WTC11 (cell line): Measurements from ENCODE around the gene ZC3H7B. TPM values are rescaled to one million over a fixed set of nuclear protein-coding genes. Genes with fewer than 3 reads are reported as not detected.

Source experiments
- ATAC-seq: fragments of 200-7000 bp; cut with Tn5 transposase; 2 replicates; pipeline ENCODE4 v1.10.0; 2021; ENCODE audit warnings: mild to moderate bottlenecking, moderate library complexity
- CTCF ChIA-PET: fragments of 300-600 bp; sonication (Branson Sonifier 250); formaldehyde crosslinking; loops from one replicate; lab custom pipeline; 2021; ENCODE audit warnings: antibody characterized with exemption; lab: Charles Lee
- POLR2A ChIA-PET: fragments of 350-600 bp; sonication (Branson Sonifier 250); formaldehyde crosslinking; loops from one replicate; lab custom pipeline; 2021; ENCODE audit warnings: antibody characterized with exemption; lab: Charles Lee
- DNase-seq: peaks from one replicate; pipeline ENCODE4 v3.0.0; 2021; ENCODE audit warnings: low spot score
- H3K27ac Mint-ChIP-seq: 2 replicates; pipeline ENCODE4 v1.8.0; 2021; ENCODE audit warnings: mixed read lengths
- H3K27me3 Mint-ChIP-seq: 2 replicates; pipeline ENCODE4 v1.8.0; 2021; ENCODE audit warnings: low read depth, mild to moderate bottlenecking, moderate library complexity, mixed read lengths
- H3K36me3 Mint-ChIP-seq: 2 replicates; pipeline ENCODE4 v1.8.0; 2021; ENCODE audit warnings: mixed read lengths
- H3K4me1 Mint-ChIP-seq: 2 replicates; pipeline ENCODE4 v1.8.0; 2022; ENCODE audit warnings: mixed read lengths
- H3K4me3 Mint-ChIP-seq: 2 replicates; pipeline ENCODE4 v1.8.0; 2021; ENCODE audit warnings: mild to moderate bottlenecking, moderate library complexity, mixed read lengths
- H3K9me3 Mint-ChIP-seq: 2 replicates; pipeline ENCODE4 v1.8.0; 2021; ENCODE audit warnings: mixed read lengths
- E2F5 ChIP-seq: sonication (generic); formaldehyde crosslinking; IDR thresholded peaks from 2 replicates; pipeline ENCODE4 v1.8.1; 2022; ENCODE audit warnings: mild to moderate bottlenecking, moderate library complexity, missing genetic modification reagents
- ELF4 ChIP-seq: sonication (generic); formaldehyde crosslinking; IDR thresholded peaks from 2 replicates; pipeline ENCODE4 v1.8.1; 2022; ENCODE audit warnings: low read depth, mild to moderate bottlenecking, moderate library complexity, missing genetic modification reagents
- EMX1 ChIP-seq: fragments of 250-450 bp; sonication (Bioruptor Pico); IDR thresholded peaks from 2 replicates; pipeline ENCODE4 v1.8.0; 2021; ENCODE audit warnings: mild to moderate bottlenecking
- JAZF1 ChIP-seq: fragments of 250-450 bp; sonication (Bioruptor Pico); IDR thresholded peaks from 2 replicates; pipeline ENCODE4 v1.9.0; 2021; ENCODE audit warnings: moderate library complexity, mild to moderate bottlenecking, inconsistent platforms
- KAT7 ChIP-seq: sonication (generic); formaldehyde crosslinking; IDR thresholded peaks from 2 replicates; pipeline ENCODE4 v1.8.1; 2023; ENCODE audit warnings: missing genetic modification reagents, mild to moderate bottlenecking, borderline replicate concordance
- NFATC4 ChIP-seq: fragments of 250-450 bp; sonication (Bioruptor Pico); IDR thresholded peaks from 2 replicates; pipeline ENCODE4 v1.9.0; 2021; ENCODE audit warnings: mild to moderate bottlenecking
- OVOL2 ChIP-seq: fragments of 250-450 bp; sonication (Bioruptor Pico); IDR thresholded peaks from 2 replicates; pipeline ENCODE4 v1.9.0; 2021; ENCODE audit warnings: mild to moderate bottlenecking, borderline replicate concordance
- PRRX2 ChIP-seq: fragments of 250-450 bp; sonication (Bioruptor Pico); IDR thresholded peaks from 2 replicates; pipeline ENCODE4 v1.8.0; 2021; ENCODE audit warnings: mild to moderate bottlenecking
- SMAD3 ChIP-seq: sonication (generic); formaldehyde crosslinking; IDR thresholded peaks from 2 replicates; pipeline ENCODE4 v1.8.0; 2022; ENCODE audit warnings: missing genetic modification reagents, mild to moderate bottlenecking, borderline replicate concordance
- STAT6 ChIP-seq: sonication (generic); formaldehyde crosslinking; conservative IDR thresholded peaks from 2 replicates; pipeline ENCODE4 v1.8.1; 2023; ENCODE audit warnings: mild to moderate bottlenecking, low read depth, missing genetic modification reagents, moderate library complexity
- TCF7 ChIP-seq: sonication (generic); formaldehyde crosslinking; IDR thresholded peaks from 2 replicates; pipeline ENCODE4 v1.8.0; 2022; ENCODE audit warnings: mild to moderate bottlenecking, low read depth, missing genetic modification reagents, moderate library complexity
- total RNA-seq: library from RNA; stranded (reverse); gene quantifications from 3 replicates; pipeline ENCODE4 v1.2.3, GENCODE V29; 2021
- TF ChIP-seq, protein P1 (sequence below): sonication (generic); formaldehyde crosslinking; IDR thresholded peaks from 2 replicates; pipeline ENCODE4 v1.8.1; 2022; ENCODE audit warnings: mild to moderate bottlenecking, missing genetic modification reagents, moderate library complexity, borderline replicate concordance
- TF ChIP-seq, protein P2 (sequence below): sonication (generic); formaldehyde crosslinking; IDR thresholded peaks from 2 replicates; pipeline ENCODE4 v1.8.1; 2023; ENCODE audit warnings: mild to moderate bottlenecking, missing genetic modification reagents, borderline replicate concordance
- TF ChIP-seq, protein P3 (sequence below): sonication (generic); formaldehyde crosslinking; IDR thresholded peaks from 2 replicates; pipeline ENCODE4 v1.8.0; 2023; ENCODE audit warnings: missing genetic modification reagents
- TF ChIP-seq, protein P4 (sequence below): fragments of 250-450 bp; sonication (Bioruptor Pico); conservative IDR thresholded peaks from 2 replicates; pipeline ENCODE4 v1.9.0; 2021; ENCODE audit warnings: mild to moderate bottlenecking
- TF ChIP-seq, protein P5 (sequence below): sonication (generic); formaldehyde crosslinking; IDR thresholded peaks from 2 replicates; pipeline ENCODE4 v1.8.1; 2022; ENCODE audit warnings: low read depth, missing genetic modification reagents, borderline replicate concordance

ZC3H7B gene
- total RNA-seq, 1 experiment from 2014 or later, result 64.7 TPM

DNA sequence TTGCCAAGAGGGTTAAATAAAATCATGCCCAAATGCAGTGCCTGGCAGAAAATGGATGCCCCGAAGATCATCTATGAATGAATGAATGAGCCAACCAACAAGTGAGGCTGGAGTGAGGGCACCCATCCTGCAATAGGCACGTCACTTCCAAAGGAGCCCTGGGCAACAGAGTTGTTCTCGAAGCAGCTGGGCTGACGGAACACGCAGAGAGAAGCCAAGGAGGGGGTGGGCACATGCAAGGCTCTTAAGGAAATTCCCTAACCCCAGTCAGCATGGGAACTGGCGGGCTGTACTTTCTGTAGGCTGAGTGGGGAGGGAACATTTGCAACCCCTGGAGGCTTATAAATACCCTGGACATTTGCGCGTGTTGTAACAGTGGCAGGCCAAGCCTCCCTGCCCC is 49.0 kb upstream of the ZC3H7B start:
- H3K9me3 Mint-ChIP-seq, result no peaks in the 10 kb centered on the region
- POLR2A ChIA-PET, result no interaction called here

GRCh38 chr22:41254230-41254629 is 47.1 kb upstream of the ZC3H7B start:
- TF ChIP-seq OVOL2 (no peak), KAT7 (CRISPR knock-in tag) (no peak), NFATC4 (CRISPR knock-in tag) (no peak), STAT6 (no peak), E2F5 (CRISPR knock-in tag) (no peak), EMX1 (no peak), TCF7 (CRISPR knock-in tag) (no peak), ELF4 (CRISPR knock-in tag) (no peak), SMAD3 (CRISPR knock-in tag) (no peak)
- TF ChIP-seq, protein P1, sequence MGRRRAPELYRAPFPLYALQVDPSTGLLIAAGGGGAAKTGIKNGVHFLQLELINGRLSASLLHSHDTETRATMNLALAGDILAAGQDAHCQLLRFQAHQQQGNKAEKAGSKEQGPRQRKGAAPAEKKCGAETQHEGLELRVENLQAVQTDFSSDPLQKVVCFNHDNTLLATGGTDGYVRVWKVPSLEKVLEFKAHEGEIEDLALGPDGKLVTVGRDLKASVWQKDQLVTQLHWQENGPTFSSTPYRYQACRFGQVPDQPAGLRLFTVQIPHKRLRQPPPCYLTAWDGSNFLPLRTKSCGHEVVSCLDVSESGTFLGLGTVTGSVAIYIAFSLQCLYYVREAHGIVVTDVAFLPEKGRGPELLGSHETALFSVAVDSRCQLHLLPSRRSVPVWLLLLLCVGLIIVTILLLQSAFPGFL, result no peak
- TF ChIP-seq, protein P2, sequence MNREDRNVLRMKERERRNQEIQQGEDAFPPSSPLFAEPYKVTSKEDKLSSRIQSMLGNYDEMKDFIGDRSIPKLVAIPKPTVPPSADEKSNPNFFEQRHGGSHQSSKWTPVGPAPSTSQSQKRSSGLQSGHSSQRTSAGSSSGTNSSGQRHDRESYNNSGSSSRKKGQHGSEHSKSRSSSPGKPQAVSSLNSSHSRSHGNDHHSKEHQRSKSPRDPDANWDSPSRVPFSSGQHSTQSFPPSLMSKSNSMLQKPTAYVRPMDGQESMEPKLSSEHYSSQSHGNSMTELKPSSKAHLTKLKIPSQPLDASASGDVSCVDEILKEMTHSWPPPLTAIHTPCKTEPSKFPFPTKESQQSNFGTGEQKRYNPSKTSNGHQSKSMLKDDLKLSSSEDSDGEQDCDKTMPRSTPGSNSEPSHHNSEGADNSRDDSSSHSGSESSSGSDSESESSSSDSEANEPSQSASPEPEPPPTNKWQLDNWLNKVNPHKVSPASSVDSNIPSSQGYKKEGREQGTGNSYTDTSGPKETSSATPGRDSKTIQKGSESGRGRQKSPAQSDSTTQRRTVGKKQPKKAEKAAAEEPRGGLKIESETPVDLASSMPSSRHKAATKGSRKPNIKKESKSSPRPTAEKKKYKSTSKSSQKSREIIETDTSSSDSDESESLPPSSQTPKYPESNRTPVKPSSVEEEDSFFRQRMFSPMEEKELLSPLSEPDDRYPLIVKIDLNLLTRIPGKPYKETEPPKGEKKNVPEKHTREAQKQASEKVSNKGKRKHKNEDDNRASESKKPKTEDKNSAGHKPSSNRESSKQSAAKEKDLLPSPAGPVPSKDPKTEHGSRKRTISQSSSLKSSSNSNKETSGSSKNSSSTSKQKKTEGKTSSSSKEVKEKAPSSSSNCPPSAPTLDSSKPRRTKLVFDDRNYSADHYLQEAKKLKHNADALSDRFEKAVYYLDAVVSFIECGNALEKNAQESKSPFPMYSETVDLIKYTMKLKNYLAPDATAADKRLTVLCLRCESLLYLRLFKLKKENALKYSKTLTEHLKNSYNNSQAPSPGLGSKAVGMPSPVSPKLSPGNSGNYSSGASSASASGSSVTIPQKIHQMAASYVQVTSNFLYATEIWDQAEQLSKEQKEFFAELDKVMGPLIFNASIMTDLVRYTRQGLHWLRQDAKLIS, result no peak
- TF ChIP-seq, protein P3, sequence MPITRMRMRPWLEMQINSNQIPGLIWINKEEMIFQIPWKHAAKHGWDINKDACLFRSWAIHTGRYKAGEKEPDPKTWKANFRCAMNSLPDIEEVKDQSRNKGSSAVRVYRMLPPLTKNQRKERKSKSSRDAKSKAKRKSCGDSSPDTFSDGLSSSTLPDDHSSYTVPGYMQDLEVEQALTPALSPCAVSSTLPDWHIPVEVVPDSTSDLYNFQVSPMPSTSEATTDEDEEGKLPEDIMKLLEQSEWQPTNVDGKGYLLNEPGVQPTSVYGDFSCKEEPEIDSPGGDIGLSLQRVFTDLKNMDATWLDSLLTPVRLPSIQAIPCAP (CRISPR knock-in tag), result no peak
- TF ChIP-seq, protein P4, sequence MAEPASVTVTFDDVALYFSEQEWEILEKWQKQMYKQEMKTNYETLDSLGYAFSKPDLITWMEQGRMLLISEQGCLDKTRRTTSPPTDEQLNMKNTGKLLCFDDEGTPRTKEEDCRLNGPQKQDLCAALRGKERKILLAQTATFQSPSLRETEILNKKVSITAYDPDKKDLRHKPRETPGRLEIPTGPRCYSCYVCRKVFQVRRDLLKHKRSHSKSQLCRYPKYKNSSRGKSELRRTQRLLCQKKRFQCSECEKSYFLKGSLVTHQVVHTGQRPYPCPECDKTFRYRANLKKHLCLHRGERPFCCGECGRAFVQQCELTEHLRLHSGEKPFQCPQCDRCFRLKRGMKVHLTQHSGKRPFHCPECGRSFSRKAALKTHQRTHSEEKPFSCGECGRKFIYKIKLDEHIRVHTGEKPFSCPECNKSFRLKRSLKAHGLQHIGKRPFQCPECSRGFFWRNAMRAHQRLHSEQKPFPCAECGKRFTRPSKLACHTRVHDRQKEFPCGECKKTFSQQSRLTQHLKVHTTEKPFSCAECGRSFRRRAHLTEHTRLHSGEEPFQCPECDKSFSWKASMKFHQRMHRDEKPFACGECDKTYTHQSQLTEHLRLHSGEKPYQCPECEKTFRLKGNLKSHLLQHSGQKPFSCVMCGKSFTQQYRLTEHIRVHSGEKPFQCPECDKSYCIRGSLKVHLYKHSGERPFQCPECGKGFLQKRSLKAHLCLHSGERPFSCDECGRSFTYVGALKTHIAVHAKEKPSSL (CRISPR knock-in tag), result no peak
- Mint-ChIP-seq H3K36me3 (peaks cover 81% of the 10 kb centered on the region), H3K27ac (no peak overlapping the region), H3K4me3 (no peak overlapping the region), H3K4me1 (peaks cover 12% of the 10 kb centered on the region), H3K27me3 (no peaks in the 10 kb centered on the region), H3K9me3 (no peaks in the 10 kb centered on the region)
- POLR2A ChIA-PET, result no interaction called here
- no peak for DNase-seq
- CTCF ChIA-PET, result no interaction called here
- no peak for ATAC-seq

More for the DNA sequence above, 49.0 kb upstream of the ZC3H7B start:
- Mint-ChIP-seq H3K36me3 (peaks cover 69% of the 10 kb centered on the region), H3K27ac (no peak overlapping the region; the same call in 1 of the 2 replicates), H3K4me1 (peaks cover 7% of the 10 kb centered on the region), H3K27me3 (no peaks in the 10 kb centered on the region), H3K4me3 (no peak overlapping the region)
- CTCF ChIA-PET, result interaction anchor here (1.2 kb wide), 1 partner anchor 15 kb away, joined by 7 read pairs; no protein-coding TSS in a partner anchor
- TF ChIP-seq OVOL2 (no peak), JAZF1 (CRISPR knock-in tag) (no peak), EMX1 (no peak), SMAD3 (CRISPR knock-in tag) (no peak), PRRX2 (no peak), E2F5 (CRISPR knock-in tag) (no peak)
- TF ChIP-seq, protein P5, sequence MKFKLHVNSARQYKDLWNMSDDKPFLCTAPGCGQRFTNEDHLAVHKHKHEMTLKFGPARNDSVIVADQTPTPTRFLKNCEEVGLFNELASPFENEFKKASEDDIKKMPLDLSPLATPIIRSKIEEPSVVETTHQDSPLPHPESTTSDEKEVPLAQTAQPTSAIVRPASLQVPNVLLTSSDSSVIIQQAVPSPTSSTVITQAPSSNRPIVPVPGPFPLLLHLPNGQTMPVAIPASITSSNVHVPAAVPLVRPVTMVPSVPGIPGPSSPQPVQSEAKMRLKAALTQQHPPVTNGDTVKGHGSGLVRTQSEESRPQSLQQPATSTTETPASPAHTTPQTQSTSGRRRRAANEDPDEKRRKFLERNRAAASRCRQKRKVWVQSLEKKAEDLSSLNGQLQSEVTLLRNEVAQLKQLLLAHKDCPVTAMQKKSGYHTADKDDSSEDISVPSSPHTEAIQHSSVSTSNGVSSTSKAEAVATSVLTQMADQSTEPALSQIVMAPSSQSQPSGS (CRISPR knock-in tag), result no peak
- ATAC-seq (no peak), DNase-seq (no peak)
